NCI-H748 (cell line): ENCODE data around the gene CCDC85C.

Experiments
- DNase-seq: peaks from one replicate; lab custom pipeline; 2025; ENCODE audit not compliant: unreplicated experiment; lab: John Stamatoyannopoulos, UW

The CCDC85C gene

DNA sequence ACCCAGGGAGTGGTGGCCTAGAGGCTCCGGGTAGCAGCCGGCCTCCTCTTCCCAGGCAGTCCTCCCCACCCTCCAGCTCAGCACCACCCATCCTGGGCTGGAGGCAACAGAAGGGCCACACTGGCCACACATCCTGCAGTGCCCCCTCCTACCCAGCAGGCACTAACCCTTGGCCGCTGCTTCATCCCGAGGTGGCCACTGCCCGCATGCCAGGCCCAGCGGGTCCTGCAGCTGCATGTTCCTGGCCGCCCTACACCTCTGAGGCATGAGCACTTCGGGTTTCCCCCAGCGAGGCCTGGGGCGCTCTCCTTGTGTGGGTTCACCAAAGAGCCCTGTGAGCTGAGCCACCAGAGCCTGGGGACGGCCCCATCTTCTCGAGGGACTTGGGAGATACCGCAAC, 61.4 kb downstream of the CCDC85C start:
- DNase-seq: no peak

GRCh38 chr14:99541677-99542470, 62.1 kb downstream of the CCDC85C start:
- DNase-seq: no peak

GRCh38 chr14:99541211-99541610, 62.8 kb downstream of the CCDC85C start:
- DNase-seq: no peak

DNA sequence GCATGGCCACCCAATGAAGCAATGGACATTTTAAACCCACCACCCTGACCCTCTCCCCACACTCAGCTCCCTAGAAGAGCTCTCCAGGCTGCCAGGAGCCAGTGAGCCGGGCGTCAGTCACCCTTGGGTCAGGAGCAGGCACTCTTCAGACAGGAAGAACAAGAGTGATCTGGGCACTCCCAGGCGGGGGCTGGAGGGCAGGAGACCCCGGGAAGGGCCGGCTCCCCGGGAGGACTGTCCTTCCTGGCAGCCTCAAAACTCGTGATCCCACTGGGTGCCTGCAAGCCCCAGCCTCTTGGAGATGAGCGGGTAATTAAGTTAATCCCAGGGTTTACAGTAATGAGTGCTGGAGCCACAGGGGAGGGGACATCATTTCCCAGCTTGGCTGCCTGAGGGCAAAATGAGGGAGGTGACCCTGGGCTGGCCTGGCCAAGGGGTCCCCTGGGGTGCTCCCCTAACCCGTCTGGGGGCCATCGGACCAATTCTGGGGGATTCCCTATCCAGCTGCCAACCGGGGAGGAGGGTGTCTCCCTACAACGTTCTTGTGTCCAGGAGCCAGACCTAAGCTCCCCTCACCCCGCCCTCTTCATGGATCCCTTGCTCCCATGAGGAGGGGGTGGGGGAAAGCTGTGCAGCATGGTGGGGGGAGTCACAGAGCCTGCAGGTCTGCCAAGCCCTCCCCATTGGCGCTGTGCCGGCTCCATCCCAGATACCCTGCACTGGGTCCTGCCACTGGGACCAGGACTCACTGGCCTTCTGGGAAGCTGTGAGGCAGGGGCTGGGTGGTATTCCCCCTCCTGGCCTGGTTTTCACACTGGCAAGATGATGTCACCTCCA, 63.6 kb downstream of the CCDC85C start:
- no peak for DNase-seq

DNA sequence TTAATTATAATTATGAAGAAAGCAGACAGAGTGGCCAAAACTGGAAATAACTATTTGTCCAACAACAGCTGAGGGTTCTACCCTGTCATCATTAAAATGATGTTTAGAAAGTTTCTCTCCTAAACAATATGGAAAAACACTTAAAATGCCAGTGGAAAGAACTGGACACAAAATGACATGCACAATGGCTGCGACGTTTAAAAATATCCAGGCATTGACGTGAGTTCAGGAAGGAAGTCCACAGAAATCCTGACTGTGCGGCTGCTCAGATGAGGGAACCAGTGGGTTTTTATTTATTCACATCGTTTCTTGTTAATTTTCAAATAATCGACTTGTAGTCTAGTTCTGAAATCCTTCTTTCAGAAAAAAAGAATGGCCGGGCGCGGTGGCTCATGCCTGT, 64.5 kb downstream of the CCDC85C start:
- DNase-seq: no peak

DNA sequence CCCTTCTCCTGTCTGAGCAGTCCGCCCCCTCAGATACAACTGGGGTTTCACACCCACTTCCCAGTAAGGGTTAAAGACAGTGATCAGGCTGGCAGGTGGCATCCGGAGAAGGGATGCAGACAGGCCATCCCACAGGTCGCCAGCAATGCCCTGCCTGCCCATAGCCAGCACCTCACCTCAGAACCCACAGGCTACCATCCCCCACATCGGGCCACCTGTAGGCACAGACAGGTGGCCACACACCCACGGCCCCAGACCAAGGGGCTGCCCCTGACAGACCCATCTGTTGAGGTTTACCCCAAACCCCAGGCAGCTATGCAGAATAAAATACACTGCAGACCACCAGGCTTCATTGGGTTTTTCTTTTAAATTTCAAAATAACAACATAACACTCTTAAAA, 65.3 kb downstream of the CCDC85C start:
- DNase-seq: no peak

DNA sequence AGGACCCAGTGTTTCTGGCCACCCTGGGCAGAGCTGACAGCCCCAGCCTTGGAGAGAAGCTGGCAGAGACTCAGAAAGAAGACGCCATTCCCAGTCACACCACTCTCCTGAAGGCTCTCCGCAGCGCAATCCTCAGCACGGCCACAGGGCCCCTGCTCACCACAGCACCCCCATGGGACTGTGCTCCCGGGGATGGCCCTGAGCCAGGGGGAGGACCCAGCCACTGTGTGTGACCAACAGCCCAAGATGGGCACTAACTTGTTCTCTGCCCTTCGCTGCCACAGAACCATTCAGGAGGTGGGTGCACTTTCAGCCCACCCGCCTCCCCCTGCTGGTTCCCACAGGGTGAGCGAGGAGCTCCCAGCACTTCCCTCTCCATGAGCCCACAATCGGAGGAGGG, 65.7 kb downstream of the CCDC85C start:
- no peak for DNase-seq

- no peak for DNase-seq
Measured at GRCh38 chr14:99537399-99537798, 66.6 kb downstream of the CCDC85C start.

DNA sequence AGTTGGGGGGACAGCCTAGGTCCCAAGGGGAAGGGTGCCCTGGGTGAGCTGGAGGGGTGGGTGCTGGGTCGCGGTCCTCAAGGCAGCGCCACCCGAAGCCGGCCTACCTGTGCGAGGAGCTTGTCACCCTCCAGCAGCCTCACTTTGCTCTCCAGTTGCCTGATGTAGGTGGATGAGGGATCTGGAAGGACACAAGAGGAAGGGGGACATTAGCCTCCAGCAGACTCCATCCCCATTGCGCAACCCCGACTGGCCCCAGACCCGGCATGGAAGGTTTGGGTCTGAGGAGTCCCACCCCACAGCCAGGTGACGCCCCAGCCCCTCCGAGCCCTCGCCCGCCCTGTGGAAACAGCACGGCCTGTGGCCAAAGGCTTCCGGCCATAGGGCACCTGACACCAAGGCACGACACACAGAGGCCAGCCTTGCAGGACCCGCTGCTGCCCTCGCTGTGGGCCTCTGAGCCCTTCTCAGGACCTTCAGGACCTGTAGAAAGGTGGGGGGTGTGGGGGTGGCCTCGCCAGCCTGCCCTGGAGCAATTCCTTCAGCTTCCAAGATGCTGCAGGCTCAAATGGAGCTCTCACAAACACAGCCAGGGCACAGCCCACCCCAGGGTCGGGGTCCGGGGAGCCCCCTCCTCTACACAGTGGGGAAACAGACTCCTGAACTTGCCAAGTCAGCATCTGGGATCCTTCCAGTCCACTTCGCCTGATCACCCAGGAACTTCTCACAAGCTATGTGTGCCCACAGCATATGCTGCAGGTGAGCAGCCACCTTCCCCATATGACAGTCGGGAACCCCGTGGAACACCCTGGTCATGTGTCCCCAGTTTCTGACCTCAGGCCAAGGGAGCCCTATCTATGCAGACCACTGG, 67.9 kb downstream of the CCDC85C start:
- DNase-seq: no peak

- DNase-seq: no peak
Measured at GRCh38 chr14:99535448-99535847, 68.6 kb downstream of the CCDC85C start.

- DNase-seq: no peak
Measured at GRCh38 chr14:99534863-99535262, 69.1 kb downstream of the CCDC85C start.

- no peak for DNase-seq
Measured at GRCh38 chr14:99534333-99534732, 69.7 kb downstream of the CCDC85C start.

DNA sequence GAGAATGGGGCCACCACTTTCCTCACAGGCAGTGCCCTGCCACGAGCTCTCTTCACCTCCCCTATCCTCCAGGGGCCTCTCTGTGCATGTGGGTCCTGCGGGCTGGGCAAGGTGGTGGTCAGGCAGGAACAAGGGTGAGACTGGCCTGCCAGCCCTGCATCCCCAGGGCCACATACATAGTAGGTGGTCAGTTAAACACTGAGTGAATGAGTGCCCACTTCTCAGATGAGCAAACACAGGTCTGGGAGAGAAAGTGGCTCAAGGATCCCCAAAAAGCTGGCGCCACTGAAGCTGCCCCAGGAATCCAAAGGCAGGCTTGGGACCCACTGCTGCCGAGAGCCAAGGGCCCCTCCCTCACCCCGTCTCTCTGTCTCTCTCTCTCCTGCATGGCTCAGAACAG, 71.7 kb downstream of the CCDC85C start:
- DNase-seq: no peak

- DNase-seq: peak; percentile 68
Measured at GRCh38 chr14:99531251-99532096, 72.5 kb downstream of the CCDC85C start.

DNA sequence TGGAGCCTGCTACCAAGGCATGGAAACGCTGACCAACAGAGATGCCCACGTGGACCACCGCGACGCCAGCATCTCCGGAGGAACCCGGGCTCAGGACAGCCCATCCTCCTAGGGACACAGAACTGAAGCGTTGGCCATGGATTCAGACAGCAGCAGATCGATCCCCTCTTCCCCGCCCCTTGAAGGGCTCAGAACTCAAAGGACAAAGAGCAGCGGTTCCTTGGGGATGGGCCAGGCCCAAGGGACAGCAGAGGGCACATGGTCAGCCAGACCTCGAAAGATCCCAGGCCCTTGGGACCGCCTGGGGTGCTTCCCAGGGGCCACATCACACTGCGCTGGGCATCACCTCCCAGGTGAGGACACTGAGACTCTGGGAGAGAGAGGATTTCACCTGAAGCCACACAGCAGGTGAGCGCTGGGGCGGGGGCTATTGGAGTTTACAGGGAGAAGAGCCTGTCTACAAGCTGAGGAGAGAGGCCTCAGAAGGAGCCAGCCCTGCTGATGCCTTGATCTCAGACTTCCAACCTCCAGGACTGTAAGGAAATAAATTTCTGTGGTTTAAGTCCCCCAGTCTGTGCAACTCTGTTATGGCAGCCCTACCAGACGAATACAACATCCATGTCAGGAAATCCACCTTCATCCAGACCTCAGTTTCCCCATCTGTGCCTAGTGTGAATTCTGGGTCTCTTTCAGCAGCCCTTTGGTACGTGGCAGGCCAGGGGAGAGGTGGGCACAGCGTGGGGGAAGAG, 73.4 kb downstream of the CCDC85C start:
- DNase-seq: no peak

DNA sequence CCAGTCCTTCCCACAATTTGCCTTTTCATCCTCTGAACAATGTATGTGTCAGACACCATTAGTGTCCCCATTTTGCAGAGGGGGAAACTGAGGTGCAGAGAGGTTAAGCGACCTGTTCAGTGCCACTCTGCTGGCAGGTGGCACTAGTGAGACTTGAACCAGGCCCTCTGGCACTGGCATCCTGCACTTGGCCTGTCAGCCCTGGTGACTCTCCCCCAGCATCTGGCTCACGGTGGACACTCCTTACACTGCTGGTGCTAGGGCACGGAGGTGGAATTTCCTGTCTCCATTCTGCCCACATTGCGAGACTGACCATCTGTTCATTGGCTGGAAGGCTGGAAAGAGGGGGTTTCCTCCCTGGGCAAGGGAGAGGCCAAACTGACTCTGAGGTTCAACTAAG, 74.1 kb downstream of the CCDC85C start:
- no peak for DNase-seq

DNA sequence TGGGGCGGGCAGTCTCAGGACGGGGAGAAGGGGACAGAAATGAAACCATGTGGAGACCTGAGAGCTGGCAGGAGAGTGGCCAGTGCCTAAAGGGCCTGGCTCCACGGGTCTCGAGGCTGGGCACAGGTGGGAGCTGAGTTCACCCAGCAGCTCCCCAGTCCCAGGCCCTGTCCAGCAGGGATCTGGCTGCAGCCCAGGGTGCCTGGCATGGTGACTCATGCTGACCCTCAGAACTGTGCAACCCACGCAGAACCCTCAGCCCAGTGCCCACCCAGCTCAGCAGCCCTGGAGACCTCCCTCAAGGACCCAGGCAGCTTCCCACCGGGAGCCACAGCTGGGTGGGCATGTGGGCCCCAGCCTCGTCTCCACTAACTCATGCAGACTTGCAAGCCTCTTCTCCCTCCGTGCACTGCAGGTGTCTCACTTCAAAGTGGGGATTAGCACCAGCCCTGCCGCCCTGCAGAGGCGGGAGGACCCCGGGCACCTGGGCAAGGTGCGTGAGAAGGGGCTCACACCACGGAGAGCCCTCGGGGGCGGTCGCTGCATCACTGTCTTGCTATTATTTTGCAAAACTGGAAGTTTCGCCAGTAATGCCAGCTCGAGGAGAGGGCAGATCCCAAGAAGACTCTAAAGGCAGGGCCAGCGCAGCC, 76.5 kb downstream of the CCDC85C start:
- DNase-seq: no peak

- DNase-seq: no peak
Measured at GRCh38 chr14:99527026-99527425, 77.0 kb downstream of the CCDC85C start.

DNA sequence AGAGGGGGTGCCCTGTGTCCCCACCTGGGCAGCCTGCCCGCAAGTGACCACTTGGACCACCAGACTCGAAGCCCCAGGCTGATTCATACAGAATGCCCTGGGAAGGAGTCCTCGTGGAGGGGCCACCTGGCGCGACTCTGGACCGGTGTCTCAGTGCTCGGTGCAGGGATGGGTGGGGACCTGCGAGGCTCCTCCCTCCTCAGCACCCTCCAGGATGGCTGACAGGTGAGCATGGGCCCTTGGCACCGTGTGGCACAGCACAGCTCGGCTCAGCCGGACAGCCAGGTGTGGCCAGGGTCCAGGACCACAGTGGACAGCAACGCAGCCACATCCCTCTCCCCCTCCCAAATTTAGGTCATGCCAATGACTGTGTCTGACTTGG, 78.3 kb downstream of the CCDC85C start:
- DNase-seq: no peak
